ENCODE measurements around the gene VAMP8. TPM values are rescaled to one million over a fixed set of nuclear protein-coding genes. Genes with fewer than 3 reads are reported as not detected.

Gene VAMP8
- total and polyA plus RNA-seq, 10 of the 15 experiments (the other 5 are each of a cell fraction or from before 2014, with no cell fraction given), result 93.6 to 744 (median 217) TPM

DNA sequence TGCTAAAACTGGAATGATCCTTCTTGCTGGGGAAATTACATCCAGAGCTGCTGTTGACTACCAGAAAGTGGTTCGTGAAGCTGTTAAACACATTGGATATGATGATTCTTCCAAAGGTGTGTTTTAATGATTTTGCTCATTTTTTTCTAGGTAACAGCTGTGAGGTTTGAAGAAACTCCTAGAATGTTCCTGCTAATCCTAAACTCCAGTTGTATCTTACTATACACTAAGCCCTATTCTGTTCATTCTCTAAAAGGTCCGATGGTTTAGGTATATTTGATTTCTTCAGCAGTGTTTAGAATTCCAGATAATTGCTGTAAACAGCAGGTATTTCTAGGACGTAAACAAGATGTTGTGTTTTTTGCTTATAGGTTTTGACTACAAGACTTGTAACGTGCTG, 36.1 kb upstream of the VAMP8 start:
- H3K4me1 ChIP-seq (ENCODE audit: control insufficient read depth, insufficient read depth, low read length), result no peaks in the 10 kb centered on the region
- no peak overlapping the region for H2AFZ ChIP-seq (ENCODE audit: control insufficient read depth, low read depth, low read length)
- FAIRE-seq (no peak), ATAC-seq (no peak), DNase-seq (ENCODE audit: low read depth, low spot score) (no peak)
- H3K9ac ChIP-seq (ENCODE audit: control insufficient read depth, insufficient read depth, low read length), result peak overlapping the region; percentile 100
- POLR2A ChIA-PET, result interaction anchor here (0.7 to 2.6 kb wide), 8 partner anchors 9 to 187 kb away, joined by 3 to 15 read pairs (median 5); partner anchors contain the start of genes ELMOD3, GGCX, RETSAT and SH2D6
- BruUV-seq (replicated peaks), result no TSS peak
- H3K79me2 ChIP-seq (ENCODE audit: control insufficient read depth, insufficient read depth, low read length), result peaks cover 60% of the 10 kb centered on the region
- H4K20me1 ChIP-seq (ENCODE audit: control insufficient read depth, insufficient read depth), result peaks cover 4% of the 10 kb centered on the region; the same call in 1 of the 2 replicates
- WGBS (ENCODE audit: insufficient coverage, insufficient replicate concordance, low lambda C conversion rate, missing lambda C conversion rate), result 16% methylated on average over 4 of the region's 4 CpGs
- intact Hi-C loops (cut with micrococcal nuclease; ENCODE audit: unreplicated experiment), result no loop called here
- SMC1A ChIA-PET (ENCODE audit: uncharacterized antibody, unreplicated experiment), result interaction anchor here (1.0 to 8.2 kb wide), 11 partner anchors 10 to 121 kb away, joined by 3 to 86 read pairs (median 5); partner anchors contain the start of genes SH2D6 and VAMP8
- no peaks in the 10 kb centered on the region for H3K27me3 ChIP-seq (replicated peaks in 1 of 2; ENCODE audit: control insufficient read depth in 2 of 2, insufficient read depth in 2 of 2, low read length in 1 of 2)
- in situ Hi-C loops (cut with MboI), result no loop called here
- H3K27ac ChIP-seq (ENCODE audit: control insufficient read depth, insufficient read depth), result no peak overlapping the region
- peaks cover 6 to 28% of the 10 kb centered on the region in 2 experiments for H3K36me3 ChIP-seq (ENCODE audit: control insufficient read depth in 2 of 2, insufficient read depth in 2 of 2, low read length in 1 of 2)
- CTCF ChIA-PET, result interaction anchor here (1.0 to 10.9 kb wide), 7 partner anchors 11 to 153 kb away, joined by 3 to 134 read pairs (median 5); partner anchors contain the start of gene USP39
- no peaks in the 10 kb centered on the region; the same call in 2 of the 3 replicates for H3K9me3 ChIP-seq (replicated peaks; ENCODE audit: control insufficient read depth, insufficient read depth, low read length)
- RAD21 ChIA-PET (ENCODE audit: unreplicated experiment), result interaction anchor here (0.9 to 6.2 kb wide), 6 partner anchors 10 to 149 kb away, joined by 3 to 43 read pairs (median 4); partner anchors contain the start of gene SH2D6
- peak overlapping the region; percentile 86 for H3K4me3 ChIP-seq
- peak overlapping the region; percentile 86 for H3K4me2 ChIP-seq (ENCODE audit: control insufficient read depth, insufficient read depth)
- TF ChIP-seq MTA2 (IDR thresholded peaks at IDR 0.05; ENCODE audit: low read depth), result no peak
- 0 out of 2 replicates have a peak, but pooled peaks have one; percentile 12 for TF ChIP-seq ATF2 (IDR thresholded peaks at IDR 0.05; ENCODE audit: low read length)

All from GM12878 (cell line).